GM19240 (cell line): ENCODE results near the gene NNMT.

Experiments used
- DNase-seq: peaks from one replicate; pipeline ENCODE4 v3.0.0; 2011; ENCODE audit warnings: low spot score; ENCODE audit not compliant: insufficient read length

The NNMT gene

GRCh38 chr11:114345575-114346222, 49.5 kb downstream of the NNMT start:
- DNase-seq = no peak

DNA sequence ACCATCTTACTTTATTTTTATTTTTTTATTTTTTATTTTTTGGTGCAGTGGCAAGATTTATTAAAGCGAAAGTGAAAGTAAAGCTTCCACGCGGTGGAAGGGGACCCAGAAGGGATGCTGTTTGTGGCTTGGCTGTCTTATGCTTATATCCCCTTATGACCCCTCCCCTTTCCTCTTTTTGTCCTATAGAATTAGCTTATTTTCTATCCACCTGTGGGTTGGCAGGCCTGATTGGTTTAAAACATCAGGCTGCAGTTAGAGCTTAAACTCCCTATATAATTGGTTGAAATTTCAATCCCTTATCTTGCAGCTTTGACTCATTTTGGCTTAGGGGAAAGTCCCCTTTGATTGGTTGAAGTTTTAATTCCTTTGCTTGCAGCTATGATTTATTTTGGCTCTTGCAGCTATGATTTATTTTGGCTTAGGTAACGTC, 50.5 kb downstream of the NNMT start:
- DNase-seq = no peak

DNA sequence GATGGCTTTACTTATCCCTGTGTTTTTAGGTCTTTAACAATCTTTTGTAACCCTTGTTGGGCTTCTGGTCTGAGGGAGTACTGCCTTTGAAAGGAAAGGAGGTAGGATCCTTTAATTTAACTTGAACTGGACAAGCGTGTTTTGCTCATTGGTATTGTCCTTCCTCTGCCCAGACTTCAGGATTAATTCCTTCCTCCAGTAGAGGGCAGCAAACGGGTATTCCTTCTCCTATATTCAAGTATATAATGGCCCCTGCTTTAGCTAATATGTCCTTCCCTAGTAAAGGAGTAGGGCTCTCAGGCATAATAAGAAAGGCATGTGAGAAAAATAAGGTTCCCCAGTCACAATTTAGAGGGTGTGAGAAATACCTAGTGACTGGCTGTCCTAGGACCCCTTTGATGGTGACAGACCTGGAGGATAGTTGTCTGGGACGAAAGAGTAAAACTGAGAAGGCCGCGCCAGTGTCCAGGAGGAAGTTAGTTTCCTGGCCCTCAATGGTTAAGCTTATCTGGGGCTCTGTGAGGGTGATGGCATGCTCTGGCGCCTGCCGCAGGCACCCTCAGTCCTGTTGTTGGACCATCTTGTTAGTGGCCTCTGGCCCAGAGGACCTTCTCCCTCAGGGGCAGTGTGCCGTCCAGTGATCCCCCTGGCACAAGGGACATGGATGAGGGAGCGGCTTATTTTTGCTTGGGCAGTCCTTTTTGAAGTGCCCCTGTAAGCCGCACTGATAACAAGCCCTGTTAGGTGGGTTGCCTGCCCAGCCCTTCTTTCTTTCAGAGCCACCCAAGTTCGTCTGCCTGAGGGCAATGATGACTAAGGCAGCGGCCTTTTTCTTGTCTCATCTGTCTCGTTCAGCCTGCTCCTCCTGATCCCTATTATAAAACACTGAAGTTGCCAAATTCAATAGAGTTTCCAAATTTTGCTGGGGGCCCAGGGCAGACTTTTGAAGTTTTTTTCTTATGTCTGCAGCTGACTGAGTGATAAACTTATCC, 52.3 kb downstream of the NNMT start:
- DNase-seq = no peak

DNA sequence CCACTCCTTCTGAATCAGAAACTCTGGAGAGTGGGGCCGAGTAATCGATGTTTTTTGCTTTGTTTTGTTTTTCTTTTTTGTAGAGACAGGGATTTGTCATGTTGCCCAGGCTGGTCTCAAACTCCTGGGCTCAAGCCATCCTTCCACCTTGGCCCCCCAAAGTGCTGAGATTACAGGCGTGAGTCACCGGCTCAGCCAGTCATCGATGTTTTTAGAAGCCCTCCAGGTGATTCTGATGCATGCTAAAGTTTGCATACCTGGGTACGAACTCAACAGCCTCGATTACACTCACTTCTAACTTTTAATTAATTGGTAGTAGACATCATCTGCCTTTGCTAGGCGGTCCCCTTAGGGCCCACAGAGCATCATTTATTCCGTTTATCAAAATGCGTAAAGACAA, 53.8 kb downstream of the NNMT start:
- no peak for DNase-seq

DNA sequence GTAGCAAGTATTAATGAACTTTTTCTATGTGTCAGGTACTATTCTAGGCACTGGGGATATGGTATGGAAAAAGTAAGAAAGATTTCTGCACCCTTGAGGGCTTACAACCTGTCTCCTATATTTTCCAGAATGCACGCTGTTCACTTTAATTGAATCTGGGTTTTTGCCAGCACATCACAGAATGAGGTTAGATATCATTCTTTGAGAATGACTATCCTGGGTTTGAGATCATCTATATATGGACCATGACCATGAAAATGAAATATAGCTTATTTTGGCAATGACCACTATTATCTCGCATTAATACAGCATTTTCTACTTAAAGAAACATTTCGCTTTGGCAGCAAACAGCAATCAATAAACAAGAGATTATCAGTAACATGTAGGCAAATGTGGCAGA, 57.2 kb downstream of the NNMT start:
- no peak for DNase-seq

- DNase-seq = no peak
These were observed 57.9 kb downstream of the NNMT start for GRCh38 chr11:114354076-114354475.

DNA sequence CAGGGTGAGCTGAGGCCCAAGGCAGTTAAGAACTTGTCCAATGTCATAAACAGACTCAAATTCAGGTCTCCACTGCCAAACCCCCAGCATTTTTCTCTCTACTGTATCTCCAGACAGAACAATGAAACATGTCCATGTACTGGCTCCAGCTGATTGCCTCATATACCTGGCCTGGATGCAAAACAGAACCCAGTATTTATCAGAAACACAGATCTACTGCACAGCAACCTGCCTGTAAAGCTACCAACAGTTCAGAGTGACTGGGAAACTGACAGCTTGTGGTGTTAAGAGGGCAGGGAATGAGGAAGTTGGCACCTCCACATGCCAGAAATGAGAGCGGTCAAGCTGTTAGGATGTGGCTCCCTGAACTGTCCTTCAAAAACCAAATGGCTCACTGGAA, 62.5 kb downstream of the NNMT start:
- no peak for DNase-seq

DNA sequence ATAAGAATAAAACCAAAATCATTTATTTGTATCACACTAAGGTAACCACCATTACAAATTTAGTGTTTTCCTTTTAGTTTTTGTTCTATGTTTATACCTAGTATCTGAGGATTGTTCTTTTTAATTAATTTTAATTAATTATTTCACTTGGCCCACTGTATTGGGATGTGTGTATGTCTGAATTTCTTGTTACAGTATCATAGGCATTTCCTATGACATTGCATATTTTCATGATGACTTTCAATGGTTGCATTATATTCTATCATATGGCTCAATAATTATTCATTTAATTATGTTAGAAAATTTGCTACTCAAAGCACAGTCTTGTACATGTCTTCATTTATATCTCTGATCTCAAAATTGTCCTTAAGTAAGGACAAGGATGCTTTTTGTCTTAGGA, 63.1 kb downstream of the NNMT start:
- DNase-seq = no peak

DNA sequence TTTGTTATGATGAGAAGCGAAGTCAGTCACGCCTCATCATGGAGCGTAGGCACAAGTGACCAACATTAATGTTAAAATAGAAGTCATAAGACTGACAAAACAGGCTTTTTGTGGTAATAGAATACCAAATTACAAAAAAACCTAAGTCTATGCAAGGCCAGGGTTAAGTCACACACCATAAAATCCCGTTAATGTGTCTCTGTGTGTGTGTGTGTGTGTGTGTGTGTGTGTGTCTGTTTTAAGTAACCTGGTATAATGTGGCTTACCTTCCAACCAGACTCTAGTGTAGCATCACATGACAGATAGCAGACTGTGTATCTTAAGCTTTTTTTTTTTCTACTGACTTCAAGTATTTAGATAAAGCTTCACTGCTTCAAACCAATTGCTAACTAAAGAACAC, 66.1 kb downstream of the NNMT start:
- no peak for DNase-seq

DNA sequence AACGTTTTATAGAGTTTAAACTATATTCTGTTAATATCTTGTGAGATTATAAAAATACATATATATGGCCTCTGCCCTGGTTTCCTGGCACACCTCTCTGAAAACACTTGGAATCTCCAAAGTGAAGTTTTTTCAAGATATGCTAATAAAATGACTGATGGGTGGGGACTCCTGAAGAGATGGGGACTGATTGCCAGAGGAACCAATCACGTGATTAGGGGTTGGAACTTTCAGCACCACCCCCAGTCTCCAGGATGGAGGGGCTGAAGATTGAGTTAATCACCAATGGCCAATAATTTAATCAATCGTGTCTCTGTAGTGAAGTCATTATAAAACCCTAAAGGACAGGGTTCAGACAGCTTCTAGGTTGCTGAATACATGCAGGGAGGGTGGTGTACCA, 66.8 kb downstream of the NNMT start:
- DNase-seq = no peak
